ENCODE measurements around the gene SIK2.

The SIK2 gene

DNA sequence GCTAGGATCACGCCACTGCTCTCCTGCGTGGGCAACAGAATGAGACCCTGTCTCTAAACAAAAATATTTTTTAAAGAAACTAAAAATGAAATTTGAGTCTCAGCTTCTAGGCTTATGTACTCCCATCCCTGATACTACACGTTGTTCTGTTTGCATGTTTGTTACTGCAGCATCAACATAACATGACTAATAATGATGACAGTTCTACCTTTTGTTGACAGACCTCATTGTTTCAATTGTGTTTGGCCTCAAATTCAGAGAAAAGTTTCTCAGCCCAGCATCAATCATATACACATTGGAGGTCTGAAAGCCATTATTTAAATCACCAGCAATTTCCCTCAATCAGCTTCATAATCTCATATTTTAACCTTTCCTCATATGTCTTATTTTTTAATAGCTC, 40.9 kb upstream of the SIK2 start:
- no peak overlapping the region for H3K4me3 ChIP-seq (ENCODE audit: low read length)
- no peak for DNase-seq (ENCODE audit: low read depth)
- TF ChIP-seq, protein P1, sequence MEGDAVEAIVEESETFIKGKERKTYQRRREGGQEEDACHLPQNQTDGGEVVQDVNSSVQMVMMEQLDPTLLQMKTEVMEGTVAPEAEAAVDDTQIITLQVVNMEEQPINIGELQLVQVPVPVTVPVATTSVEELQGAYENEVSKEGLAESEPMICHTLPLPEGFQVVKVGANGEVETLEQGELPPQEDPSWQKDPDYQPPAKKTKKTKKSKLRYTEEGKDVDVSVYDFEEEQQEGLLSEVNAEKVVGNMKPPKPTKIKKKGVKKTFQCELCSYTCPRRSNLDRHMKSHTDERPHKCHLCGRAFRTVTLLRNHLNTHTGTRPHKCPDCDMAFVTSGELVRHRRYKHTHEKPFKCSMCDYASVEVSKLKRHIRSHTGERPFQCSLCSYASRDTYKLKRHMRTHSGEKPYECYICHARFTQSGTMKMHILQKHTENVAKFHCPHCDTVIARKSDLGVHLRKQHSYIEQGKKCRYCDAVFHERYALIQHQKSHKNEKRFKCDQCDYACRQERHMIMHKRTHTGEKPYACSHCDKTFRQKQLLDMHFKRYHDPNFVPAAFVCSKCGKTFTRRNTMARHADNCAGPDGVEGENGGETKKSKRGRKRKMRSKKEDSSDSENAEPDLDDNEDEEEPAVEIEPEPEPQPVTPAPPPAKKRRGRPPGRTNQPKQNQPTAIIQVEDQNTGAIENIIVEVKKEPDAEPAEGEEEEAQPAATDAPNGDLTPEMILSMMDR (conservative IDR thresholded peaks at IDR 0.05; ENCODE audit: low read length) = no peak

DNA sequence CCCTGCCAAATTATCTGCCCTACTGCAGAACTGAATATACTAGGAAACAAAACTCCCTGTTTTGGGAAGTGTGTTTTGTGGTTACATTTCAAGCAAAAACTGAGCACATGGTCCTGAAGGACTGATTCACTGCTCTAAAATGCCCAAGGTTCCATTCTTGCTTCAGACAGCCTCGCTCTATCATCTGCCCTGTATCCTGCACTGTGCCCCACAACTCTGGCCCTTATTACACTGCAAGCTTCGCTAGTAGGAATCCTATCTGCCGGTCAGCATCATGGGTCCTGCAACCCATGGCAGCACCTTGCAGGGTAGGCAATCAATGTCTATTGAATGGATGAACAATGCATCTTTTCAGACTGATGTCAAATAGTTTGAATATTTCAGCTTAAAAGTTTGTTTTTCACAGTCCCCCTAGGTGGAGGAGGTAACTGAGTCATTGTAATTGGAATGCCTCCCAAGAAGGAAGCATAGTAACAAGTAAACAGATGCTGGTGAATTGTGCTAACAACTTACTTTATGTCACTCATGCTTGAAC, 40.4 kb upstream of the SIK2 start:
- TF ChIP-seq, protein P1 (conservative IDR thresholded peaks at IDR 0.05; ENCODE audit: low read length) = no peak
- no peak overlapping the region for H3K4me3 ChIP-seq (ENCODE audit: low read length)
- peak; percentile 94 for DNase-seq (ENCODE audit: low read depth)

DNA sequence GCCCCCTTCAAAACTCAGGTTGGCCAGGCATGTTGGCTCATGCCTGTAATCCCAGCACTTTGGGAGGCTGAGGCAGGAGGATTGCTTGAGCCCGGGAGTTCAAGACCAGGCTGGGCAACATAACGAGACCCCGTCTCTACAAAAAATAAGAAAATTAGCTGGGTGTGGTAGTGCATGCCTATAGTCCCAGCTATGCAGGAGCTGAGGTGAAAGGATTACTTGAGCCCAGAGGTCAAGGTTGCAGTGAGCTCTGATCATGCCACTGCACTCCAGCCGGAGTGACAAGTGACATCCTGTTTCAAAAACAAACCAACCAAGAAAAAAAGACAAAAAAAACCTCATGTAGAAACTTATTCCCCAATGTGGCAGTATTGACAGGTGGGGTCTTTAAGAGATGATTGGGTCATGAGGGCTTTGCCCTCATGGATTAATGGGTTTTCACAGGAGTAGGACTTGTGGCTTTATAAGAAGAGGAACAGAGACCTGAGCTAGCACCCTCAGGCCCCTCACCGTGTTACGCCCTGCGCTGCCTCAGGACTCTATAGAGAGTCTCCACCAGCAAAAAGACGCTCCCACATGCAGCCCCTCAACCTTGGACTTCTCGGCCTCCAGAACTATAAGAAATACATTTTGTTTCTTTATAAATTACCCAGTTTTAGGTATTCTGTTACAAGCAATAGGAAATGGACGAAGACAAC, 39.4 kb upstream of the SIK2 start:
- no peak overlapping the region for H3K4me3 ChIP-seq (ENCODE audit: low read length)
- no peak for DNase-seq (ENCODE audit: low read depth)
- TF ChIP-seq, protein P1 (conservative IDR thresholded peaks at IDR 0.05; ENCODE audit: low read length) = no peak

DNA sequence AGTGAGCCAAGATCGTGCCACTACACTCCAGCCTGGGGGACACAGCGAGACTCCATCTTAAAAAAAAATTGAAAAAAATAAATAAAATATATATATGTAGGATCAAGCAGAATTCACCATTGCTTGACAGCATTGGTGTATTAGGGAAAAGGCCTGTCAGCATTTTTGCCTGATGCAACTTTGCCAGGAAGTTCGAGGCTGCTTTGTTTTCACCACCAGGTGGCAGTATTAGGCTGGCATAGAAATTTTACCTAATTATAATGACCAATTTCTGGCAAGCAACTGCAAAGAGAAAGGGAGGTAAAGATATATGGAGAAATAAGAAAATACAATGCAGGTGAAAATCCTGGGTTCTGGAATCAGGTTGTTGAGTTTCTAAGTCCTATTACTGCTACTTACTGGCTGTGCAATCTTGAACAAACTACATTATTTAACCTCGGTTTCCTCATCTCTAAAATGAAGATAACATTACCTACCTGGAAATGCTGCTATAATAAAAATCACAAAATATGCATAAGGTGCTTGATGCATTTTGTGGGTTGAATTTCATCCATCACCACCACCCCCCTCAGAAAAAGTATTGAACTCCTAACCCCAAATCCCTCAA, 37.0 kb upstream of the SIK2 start:
- TF ChIP-seq, protein P1 (conservative IDR thresholded peaks at IDR 0.05; ENCODE audit: low read length) = peak; percentile 87
- no peak overlapping the region for H3K4me3 ChIP-seq (ENCODE audit: low read length)
- DNase-seq (ENCODE audit: low read depth) = peak; percentile 78

DNA sequence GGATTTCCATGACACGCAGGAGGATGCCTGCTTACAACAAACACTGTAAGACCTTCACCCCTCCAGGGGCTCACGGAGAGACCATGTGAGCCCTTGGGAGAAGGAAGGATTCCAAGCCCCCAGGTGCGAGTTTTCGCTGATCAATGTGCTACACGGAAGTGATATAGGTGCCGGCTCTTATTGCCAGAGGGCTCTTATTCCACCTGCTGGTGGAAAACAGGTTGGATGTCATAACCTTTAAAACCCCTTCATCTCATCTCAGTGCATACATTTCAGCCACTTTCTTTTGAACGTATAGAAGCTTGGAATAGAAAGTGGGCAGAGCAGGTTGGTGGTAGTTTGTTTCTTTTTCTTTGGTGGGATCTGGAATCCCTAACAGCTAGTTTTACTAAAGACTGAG, 35.9 kb upstream of the SIK2 start:
- DNase-seq (ENCODE audit: low read depth) = no peak
- TF ChIP-seq, protein P1 (conservative IDR thresholded peaks at IDR 0.05; ENCODE audit: low read length) = no peak
- no peak overlapping the region for H3K4me3 ChIP-seq (ENCODE audit: low read length)

DNA sequence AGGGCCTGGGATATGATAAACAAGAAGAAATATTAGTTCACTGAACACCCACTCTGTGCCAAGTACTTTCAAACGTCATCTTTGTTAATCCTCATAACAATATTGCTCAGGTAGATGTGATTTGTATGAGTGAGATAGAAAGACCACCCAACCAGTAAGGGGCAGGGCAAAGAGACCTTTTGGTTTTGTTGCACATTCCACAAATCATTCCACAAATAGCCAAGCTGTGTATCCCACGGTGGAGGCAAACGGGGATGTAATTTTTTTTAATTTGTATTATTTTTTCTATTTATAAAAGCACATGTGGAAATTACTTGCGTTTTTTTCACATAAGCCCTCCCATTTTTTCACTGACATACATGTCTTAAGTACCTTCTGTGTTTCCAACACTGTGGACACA, 32.8 kb upstream of the SIK2 start:
- TF ChIP-seq, protein P1 (conservative IDR thresholded peaks at IDR 0.05; ENCODE audit: low read length) = no peak

DNA sequence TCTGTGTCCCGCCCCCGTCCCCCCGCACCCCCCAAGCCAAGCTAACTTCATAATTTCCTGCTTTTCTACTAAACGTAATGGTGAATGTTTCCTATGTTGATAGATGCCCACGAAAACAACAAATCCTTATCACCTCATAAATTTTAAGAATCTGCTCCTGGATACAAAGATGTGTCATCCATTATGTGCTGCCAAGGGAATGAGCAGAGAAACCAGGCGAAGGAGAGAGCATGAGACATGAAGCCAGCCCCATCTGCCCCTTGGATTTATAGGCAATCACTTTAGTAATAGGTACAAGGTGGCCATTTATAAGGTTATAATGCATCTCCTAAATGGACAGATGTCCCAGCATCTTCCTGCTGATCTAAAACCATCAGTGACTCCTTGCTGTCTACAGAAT, 31.5 kb upstream of the SIK2 start:
- H3K4me3 ChIP-seq (ENCODE audit: low read length) = no peak overlapping the region
- no peak for DNase-seq (ENCODE audit: low read depth)

More for the DNA sequence above, 32.8 kb upstream of the SIK2 start:
- DNase-seq (ENCODE audit: low read depth) = peak; percentile 68
- no peak overlapping the region for H3K4me3 ChIP-seq (ENCODE audit: low read length)

More for the DNA sequence above, 31.5 kb upstream of the SIK2 start:
- TF ChIP-seq, protein P1 (conservative IDR thresholded peaks at IDR 0.05; ENCODE audit: low read length) = no peak

Data from AG10803 (cell line).